HepG2 (cell line): ENCODE data around the gene DENND4A.

Experiments used
- KDM1A ChIP-seq: IDR thresholded peaks from 2 replicates; pipeline ENCODE4 v1.6.1; 2016; ENCODE audit warnings: missing compliant biosample characterization
- MYNN ChIP-seq: sonication (generic); formaldehyde crosslinking; IDR thresholded peaks from 2 replicates; pipeline ENCODE4 v1.4.0; 2020; ENCODE audit warnings: mild to moderate bottlenecking, low read depth, missing genetic modification reagents
- NR3C1 ChIP-seq: sonication (generic); formaldehyde crosslinking; IDR thresholded peaks from 2 replicates; pipeline ENCODE4 v1.4.0; 2020; ENCODE audit warnings: missing genetic modification reagents
- REST ChIP-seq, 2 experiments: IDR thresholded peaks; 2 replicates each; pipeline ENCODE4 v1.6.1; 2011 to 2012; ENCODE audit warnings: low read length in 2 of 2, borderline replicate concordance in 1 of 2, low read depth in 1 of 2, mild to moderate bottlenecking in 1 of 2, moderate library complexity in 1 of 2
- YEATS4 ChIP-seq: sonication (generic); formaldehyde crosslinking; IDR thresholded peaks from 2 replicates; pipeline ENCODE4 v1.4.0; 2020; ENCODE audit warnings: missing genetic modification reagents, borderline replicate concordance
- ZNF274 ChIP-seq: sonication (generic); formaldehyde crosslinking; IDR thresholded peaks from 2 replicates; pipeline ENCODE4 v1.5.1; 2020; ENCODE audit warnings: mild to moderate bottlenecking, missing genetic modification reagents
- ZNF704 ChIP-seq: sonication (generic); formaldehyde crosslinking; IDR thresholded peaks from 2 replicates; pipeline ENCODE4 v1.8.1; 2023; ENCODE audit warnings: mild to moderate bottlenecking, inconsistent platforms, moderate library complexity, missing genetic modification reagents, borderline replicate concordance
- TF ChIP-seq, protein P1 (sequence below): sonication (generic); formaldehyde crosslinking; IDR thresholded peaks from 2 replicates; pipeline ENCODE4 v1.4.0; 2020; ENCODE audit warnings: missing genetic modification reagents
- TF ChIP-seq, protein P2 (sequence below), 2 experiments: sonication (generic) in 1 of 2; formaldehyde crosslinking in 1 of 2; IDR thresholded peaks; 2 replicates each; pipeline versions ENCODE4 v1.5.1 to v1.6.1; 2011 to 2020; ENCODE audit warnings: borderline replicate concordance in 1 of 2, low read depth in 1 of 2, low read length in 1 of 2, mild to moderate bottlenecking in 1 of 2, missing genetic modification reagents in 1 of 2, moderate library complexity in 1 of 2

GRCh38 chr15:65835447-65835846 lies 43.4 kb upstream of the DENND4A start:
- no peak for TF ChIP-seq MYNN (CRISPR knock-in tag)
- TF ChIP-seq ZNF274 (CRISPR knock-in tag), result no peak
- no peak for TF ChIP-seq NR3C1 (CRISPR knock-in tag)
- no peak for TF ChIP-seq REST (IDR thresholded peaks at IDR 0.05; ENCODE audit: borderline replicate concordance in 1 of 2, low read depth in 1 of 2, low read length in 2 of 2)
- TF ChIP-seq ZNF704 (CRISPR knock-in tag), result no peak
- TF ChIP-seq, protein P1, sequence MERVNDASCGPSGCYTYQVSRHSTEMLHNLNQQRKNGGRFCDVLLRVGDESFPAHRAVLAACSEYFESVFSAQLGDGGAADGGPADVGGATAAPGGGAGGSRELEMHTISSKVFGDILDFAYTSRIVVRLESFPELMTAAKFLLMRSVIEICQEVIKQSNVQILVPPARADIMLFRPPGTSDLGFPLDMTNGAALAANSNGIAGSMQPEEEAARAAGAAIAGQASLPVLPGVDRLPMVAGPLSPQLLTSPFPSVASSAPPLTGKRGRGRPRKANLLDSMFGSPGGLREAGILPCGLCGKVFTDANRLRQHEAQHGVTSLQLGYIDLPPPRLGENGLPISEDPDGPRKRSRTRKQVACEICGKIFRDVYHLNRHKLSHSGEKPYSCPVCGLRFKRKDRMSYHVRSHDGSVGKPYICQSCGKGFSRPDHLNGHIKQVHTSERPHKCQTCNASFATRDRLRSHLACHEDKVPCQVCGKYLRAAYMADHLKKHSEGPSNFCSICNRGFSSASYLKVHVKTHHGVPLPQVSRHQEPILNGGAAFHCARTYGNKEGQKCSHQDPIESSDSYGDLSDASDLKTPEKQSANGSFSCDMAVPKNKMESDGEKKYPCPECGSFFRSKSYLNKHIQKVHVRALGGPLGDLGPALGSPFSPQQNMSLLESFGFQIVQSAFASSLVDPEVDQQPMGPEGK (CRISPR knock-in tag), result no peak
- TF ChIP-seq KDM1A, result no peak
- no peak for TF ChIP-seq YEATS4 (CRISPR knock-in tag)
- TF ChIP-seq, protein P2, sequence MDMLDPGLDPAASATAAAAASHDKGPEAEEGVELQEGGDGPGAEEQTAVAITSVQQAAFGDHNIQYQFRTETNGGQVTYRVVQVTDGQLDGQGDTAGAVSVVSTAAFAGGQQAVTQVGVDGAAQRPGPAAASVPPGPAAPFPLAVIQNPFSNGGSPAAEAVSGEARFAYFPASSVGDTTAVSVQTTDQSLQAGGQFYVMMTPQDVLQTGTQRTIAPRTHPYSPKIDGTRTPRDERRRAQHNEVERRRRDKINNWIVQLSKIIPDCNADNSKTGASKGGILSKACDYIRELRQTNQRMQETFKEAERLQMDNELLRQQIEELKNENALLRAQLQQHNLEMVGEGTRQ (IDR thresholded peaks at IDR 0.05; ENCODE audit: low read depth, low read length), result no peak
- TF ChIP-seq, protein P2 (CRISPR knock-in tag; IDR thresholded peaks at IDR 0.05; ENCODE audit: borderline replicate concordance), result no peak
